H1 (cell line): ENCODE results near the gene ANKS1A. TPM values are rescaled to one million over a fixed set of nuclear protein-coding genes. Genes with fewer than 3 reads are reported as not detected.

ENCODE experiments used
- ASH2L ChIP-seq: fragments of 200-600, 300-600 bp; sonication (generic); IDR thresholded peaks from one replicate; pipeline ENCODE4 v1.7.1; 2017; ENCODE audit warnings: low read length
- BRCA1 ChIP-seq: IDR thresholded peaks from 2 replicates; pipeline ENCODE4 v1.6.1; 2012; ENCODE audit warnings: low read depth, low read length, improper control_type of control experiment
- JUN ChIP-seq: IDR thresholded peaks from 2 replicates; pipeline ENCODE4 v1.6.1; 2011; ENCODE audit warnings: low read depth, mild to moderate bottlenecking, improper control_type of control experiment, low read length
- JUND ChIP-seq: IDR thresholded peaks from 2 replicates; pipeline ENCODE4 v1.6.1; 2011; ENCODE audit warnings: mild to moderate bottlenecking, improper control_type of control experiment, low read length
- NANOG ChIP-seq: IDR thresholded peaks from 2 replicates; pipeline ENCODE4 v1.6.1; 2011; ENCODE audit warnings: low read length, low read depth, mild to moderate bottlenecking, inconsistent platforms; ENCODE audit not compliant: insufficient read depth, poor library complexity, severe bottlenecking
- NRF1 ChIP-seq: IDR thresholded peaks from 2 replicates; pipeline ENCODE4 v1.6.1; 2011; ENCODE audit warnings: mild to moderate bottlenecking, low read depth, low read length, improper control_type of control experiment
- PHF8 ChIP-seq: fragments of 200-600 bp; sonication (generic); conservative IDR thresholded peaks from 2 replicates; pipeline ENCODE4 v1.7.1; 2012; ENCODE audit warnings: low read depth, mild to moderate bottlenecking, inconsistent platforms, low read length, moderate library complexity
- POLR2AphosphoS5 ChIP-seq: IDR thresholded peaks from 2 replicates; pipeline ENCODE4 v1.6.1; 2011; ENCODE audit warnings: low read depth, low read length
- SP1 ChIP-seq: IDR thresholded peaks from 2 replicates; pipeline ENCODE4 v1.6.1; 2011; ENCODE audit warnings: low read depth, low read length
- polyA plus RNA-seq, 7 experiments: library from polyadenylated mRNA; depleted of rRNA in 3 of 7; stranded (reverse) in 5 of 7; unstranded in 2 of 7; fragments of >200 nt in 5 of 7; fragments of 200-250 nt in 2 of 7; gene quantifications; 1 replicate in 5 of 7; 2 replicates in 1 of 7; 4 replicates in 1 of 7; pipeline versions ENCODE4 v1.2.1 to v1.2.3, GENCODE V29; 2011 to 2013; ENCODE audit warnings: missing spikeins in 2 of 7, mixed read lengths in 2 of 7
- total RNA-seq: library from RNA; stranded (reverse); fragmentation: NEBNext Ultra II Directional; extraction: Animal tissue kit (Norgen Biotek cat#: 25700); gene quantifications from 2 replicates; pipeline ENCODE4 v1.2.1, GENCODE V29; 2021

Gene ANKS1A
- total and polyA plus RNA-seq, 2 of the 8 experiments (the other 6 are each of a cell fraction or from before 2014, with no cell fraction given), result 9.8 to 30.9 TPM

DNA sequence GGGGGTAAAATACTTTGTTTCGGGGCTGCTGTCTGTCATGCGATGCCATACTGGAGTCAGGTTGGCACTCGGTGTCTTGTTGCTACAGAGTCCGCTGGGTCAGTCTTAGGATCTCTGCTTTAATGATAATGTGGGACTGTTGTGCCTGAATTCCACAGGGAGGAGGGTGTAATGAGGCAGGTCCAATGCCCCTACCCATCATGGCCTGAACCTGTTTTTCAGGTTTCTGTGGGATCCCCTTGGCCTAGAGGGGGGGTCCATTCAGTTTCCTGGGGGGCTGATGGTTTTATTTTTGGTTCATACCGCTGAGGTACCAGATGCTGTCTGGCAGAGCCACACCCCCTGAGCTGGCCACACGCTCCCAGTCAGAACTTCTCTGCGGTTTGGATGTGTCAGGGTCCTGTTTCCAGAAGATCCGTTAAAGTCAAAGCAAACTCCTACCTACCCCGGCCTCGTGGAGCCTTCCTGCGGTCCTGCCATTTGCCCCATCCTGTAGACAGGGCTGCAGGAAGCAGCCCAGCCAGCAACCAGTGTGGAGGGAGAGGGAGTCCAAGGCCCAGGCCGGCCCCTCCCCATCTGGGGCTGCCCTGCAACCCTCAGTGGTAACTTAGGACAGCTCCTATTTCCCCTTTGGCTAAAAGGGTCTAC lies 182.4 kb downstream of the ANKS1A start (continued):
- TF ChIP-seq JUN (no peak), NANOG (peak; percentile 61), JUND (no peak), ASH2L (peak; percentile 20), PHF8 (no peak), BRCA1 (no peak), SP1 (peak; percentile 86), NRF1 (no peak), POLR2AphosphoS5 (no peak)
